Posterior cingulate gyrus (tissue), 11 donors: ENCODE measurements around the gene PCGF3.
"Not testable (repeated sequence)": the region's sequence is repeated elsewhere in the genome, so short reads cannot be mapped to it uniquely, and the experiment has no call there.

Experiments used
- DNase-seq, 10 donors: peaks; one replicate each; pipeline versions ENCODE4 v3.0.0 to v3.0.0-alpha.2; 2020 to 2021; ENCODE audit warnings: mixed read lengths in 3 of 10
- intact Hi-C: fragments of 100-400 bp; cut with DNase I; formaldehyde crosslinking; loops from one replicate; pipeline ENCODE4 v1.15.1; 2023

The PCGF3 gene

GRCh38 chr4:806979-807378 is 101.3 kb downstream of the PCGF3 start:
- intact Hi-C loops, DNase-seq: not testable (repeated sequence)

- peak in 2 of 10 donors; percentile 8 to 31 for DNase-seq
- intact Hi-C loops, result no loop called here
Observed at GRCh38 chr4:807792-808191, 102.2 kb downstream of the PCGF3 start.

- DNase-seq, result peak in 8 of 10 donors; percentile 61 to 96 (median 76)
- intact Hi-C loops, result no loop called here
Observed at GRCh38 chr4:808860-809570, 103.4 kb downstream of the PCGF3 start.

- intact Hi-C loops, result no loop called here
- peak in 3 of 10 donors; percentile 8 to 65 (median 44) for DNase-seq
Observed at GRCh38 chr4:813900-814299, 108.3 kb downstream of the PCGF3 start.

- peak in 2 of 10 donors; percentile 20 to 44 for DNase-seq
- intact Hi-C loops, result no loop called here
Observed at GRCh38 chr4:814312-814850, 108.7 kb downstream of the PCGF3 start.

- intact Hi-C loops, result no loop called here
- peak in 3 of 10 donors; percentile 17 to 75 (median 31) for DNase-seq
Observed at GRCh38 chr4:815464-816146, 110.0 kb downstream of the PCGF3 start.

GRCh38 chr4:818106-818921 is 112.7 kb downstream of the PCGF3 start:
- intact Hi-C loops, result no loop called here
- DNase-seq, result peak in 3 of 10 donors; percentile 70 to 87 (median 83)

- intact Hi-C loops, result no loop called here
Observed at GRCh38 chr4:819401-820229, 114.0 kb downstream of the PCGF3 start.

More at GRCh38 chr4:819401-820229, 114.0 kb downstream of the PCGF3 start:
- DNase-seq, result peak in 2 of 10 donors; percentile 45 to 71
